Omental fat pad (tissue), 4 donors: ENCODE results near the gene PHKB. TPM values are rescaled to one million over a fixed set of nuclear protein-coding genes. Genes with fewer than 3 reads are reported as not detected.

Source experiments
- ATAC-seq: fragments of 150-250 bp; one replicate; pipeline ENCODE4 v1.9.1; 2016; ENCODE audit warnings: mild to moderate bottlenecking, moderate library complexity; ENCODE audit not compliant: low FRiP score
- DNase-seq: peaks from one replicate; pipeline ENCODE4 v3.0.0-alpha.2; 2019; ENCODE audit warnings: low spot score
- CTCF ChIP-seq, 3 donors: fragments of 450-650 bp; IDR thresholded peaks; one replicate each; pipeline ENCODE4 v1.5.1; 2016 to 2017; ENCODE audit warnings: antibody characterized with exemption in 3 of 3, mild to moderate bottlenecking in 3 of 3, moderate library complexity in 2 of 3
- total RNA-seq, 4 donors: library from RNA; depleted of rRNA; stranded (reverse); fragments of >200 nt; gene quantifications; one replicate each; pipeline ENCODE4 v1.1.0, GENCODE V29; 2016

Gene PHKB
- total RNA-seq, 4 donors from 2014 or later: 55.1 to 112 (median 66.4) TPM

- DNase-seq: no peak
- TF ChIP-seq CTCF (IDR thresholded peaks at IDR 0.05): no peak
- ATAC-seq: no peak
These were observed 100.2 kb downstream of the PHKB start for GRCh38 chr16:47561286-47561685.

GRCh38 chr16:47562366-47562765 is 101.2 kb downstream of the PHKB start:
- no peak for DNase-seq

GRCh38 chr16:47565454-47565853 is 104.3 kb downstream of the PHKB start:
- TF ChIP-seq CTCF (IDR thresholded peaks at IDR 0.05): no peak
- ATAC-seq: no peak
- no peak for DNase-seq

More at GRCh38 chr16:47562366-47562765, 101.2 kb downstream of the PHKB start:
- no peak for ATAC-seq
- no peak for TF ChIP-seq CTCF (IDR thresholded peaks at IDR 0.05)

- DNase-seq: no peak
- no peak for ATAC-seq
- TF ChIP-seq CTCF (IDR thresholded peaks at IDR 0.05): no peak
These were observed 106.2 kb downstream of the PHKB start for GRCh38 chr16:47567321-47567720.

GRCh38 chr16:47568351-47568750 is 107.2 kb downstream of the PHKB start:
- no peak for DNase-seq
- TF ChIP-seq CTCF (IDR thresholded peaks at IDR 0.05): no peak
- ATAC-seq: no peak

GRCh38 chr16:47571049-47571448 is 109.9 kb downstream of the PHKB start:
- ATAC-seq (no peak), DNase-seq (no peak)
- TF ChIP-seq CTCF (IDR thresholded peaks at IDR 0.05): no peak

GRCh38 chr16:47571711-47572110 is 110.6 kb downstream of the PHKB start:
- DNase-seq (no peak), ATAC-seq (no peak)
- no peak for TF ChIP-seq CTCF (IDR thresholded peaks at IDR 0.05)
